ENCODE measurements around the gene HAUS6.
"Not testable (repeated sequence)": the region's sequence is repeated elsewhere in the genome, so short reads cannot be mapped to it uniquely, and the experiment has no call there.

The HAUS6 gene

GRCh38 chr9:19030899-19031298 lies 71.8 kb downstream of the HAUS6 start:
- FAIRE-seq: no peak

- peak; percentile 98 for FAIRE-seq
These were observed 73.8 kb downstream of the HAUS6 start for GRCh38 chr9:19028835-19029451.

DNA sequence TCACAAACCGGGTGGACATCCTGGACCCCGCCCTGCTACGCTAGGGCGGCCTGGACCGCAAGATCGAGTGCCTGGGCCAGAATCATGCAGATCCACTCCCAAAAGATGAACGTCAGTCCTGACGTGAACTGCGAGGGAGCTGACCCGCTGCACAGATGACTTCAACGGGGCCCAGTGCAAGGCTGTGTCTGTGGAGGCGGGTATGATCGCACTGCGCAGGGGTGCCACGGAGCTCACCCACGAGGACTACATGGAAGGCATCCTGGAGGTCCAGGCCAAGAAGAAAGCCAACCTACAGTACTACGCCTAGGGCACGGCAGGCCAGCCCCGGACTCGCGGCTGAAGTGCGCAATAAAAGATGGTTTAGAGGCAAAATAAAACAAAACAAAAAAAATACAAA lies 74.9 kb downstream of the HAUS6 start:
- FAIRE-seq: no peak

DNA sequence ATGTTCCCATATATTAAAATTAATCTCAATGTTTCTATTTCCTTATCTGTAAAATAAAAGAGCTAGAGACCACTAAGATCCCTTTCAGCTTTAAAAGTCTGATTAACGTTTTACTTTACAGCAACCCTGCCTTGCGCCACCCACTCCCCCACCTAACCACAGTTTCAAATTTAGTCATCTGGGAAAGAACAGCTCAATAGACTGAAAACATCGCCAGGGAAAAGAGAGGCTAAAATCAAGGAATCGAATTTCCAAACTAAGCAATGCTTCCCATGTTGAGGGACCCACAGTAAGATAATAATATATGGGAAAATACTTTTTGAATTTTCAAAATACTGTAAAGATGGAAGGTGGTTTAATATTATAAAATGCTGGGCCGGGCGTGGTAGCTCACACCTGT lies 76.3 kb downstream of the HAUS6 start:
- no peak for FAIRE-seq

- no peak for FAIRE-seq
These were observed 79.6 kb downstream of the HAUS6 start for GRCh38 chr9:19023078-19023477.

GRCh38 chr9:19022206-19022605 lies 80.5 kb downstream of the HAUS6 start:
- no peak for FAIRE-seq

DNA sequence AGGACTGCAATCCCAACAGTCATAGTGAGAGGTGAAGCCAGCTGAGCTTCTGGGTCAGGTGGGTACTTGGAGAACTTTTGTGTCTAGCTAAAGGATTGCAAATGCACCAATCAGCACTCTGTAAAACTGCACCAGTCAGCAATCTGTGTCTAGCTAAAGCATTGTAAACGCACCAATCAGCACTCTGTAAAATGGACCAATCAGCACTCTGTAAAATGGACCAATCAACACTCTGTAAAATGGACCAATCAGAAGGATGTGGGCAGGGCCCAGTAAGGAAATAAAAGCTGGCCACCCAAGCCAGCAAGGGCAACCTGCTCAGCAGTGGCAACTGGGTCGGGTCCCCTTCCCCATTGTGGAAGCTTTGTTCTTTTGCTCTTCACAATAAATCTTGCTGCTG lies 81.1 kb downstream of the HAUS6 start:
- FAIRE-seq: not testable (repeated sequence)

DNA sequence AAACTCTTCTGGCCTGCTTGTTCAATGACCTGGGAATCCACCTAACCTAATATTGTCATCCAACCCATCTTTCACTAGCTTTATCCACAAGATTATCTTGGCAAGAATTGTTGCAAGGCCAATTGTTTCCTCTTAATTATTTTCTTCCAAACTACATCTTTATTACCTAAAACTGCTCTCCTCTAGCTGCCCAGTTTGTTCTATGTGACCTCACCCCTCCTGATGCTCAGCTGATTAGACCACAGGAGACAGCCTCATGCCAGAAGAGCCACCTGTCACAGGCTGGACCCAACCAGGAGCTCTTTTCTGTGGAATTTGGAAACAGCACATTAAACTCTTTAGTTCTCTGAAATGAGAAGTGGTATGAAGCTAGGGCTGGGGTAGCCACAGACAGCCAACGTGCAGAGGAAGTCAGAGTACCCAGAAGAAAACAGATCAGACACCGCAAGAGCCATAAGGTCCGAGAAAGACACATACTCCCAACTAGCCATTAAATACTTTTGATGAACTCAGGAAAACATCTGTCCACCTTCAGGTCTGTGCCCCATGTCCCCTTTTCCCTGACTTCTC lies 81.7 kb downstream of the HAUS6 start:
- no peak for FAIRE-seq

- no peak for FAIRE-seq
These were observed 84.5 kb downstream of the HAUS6 start for GRCh38 chr9:19018201-19018600.

DNA sequence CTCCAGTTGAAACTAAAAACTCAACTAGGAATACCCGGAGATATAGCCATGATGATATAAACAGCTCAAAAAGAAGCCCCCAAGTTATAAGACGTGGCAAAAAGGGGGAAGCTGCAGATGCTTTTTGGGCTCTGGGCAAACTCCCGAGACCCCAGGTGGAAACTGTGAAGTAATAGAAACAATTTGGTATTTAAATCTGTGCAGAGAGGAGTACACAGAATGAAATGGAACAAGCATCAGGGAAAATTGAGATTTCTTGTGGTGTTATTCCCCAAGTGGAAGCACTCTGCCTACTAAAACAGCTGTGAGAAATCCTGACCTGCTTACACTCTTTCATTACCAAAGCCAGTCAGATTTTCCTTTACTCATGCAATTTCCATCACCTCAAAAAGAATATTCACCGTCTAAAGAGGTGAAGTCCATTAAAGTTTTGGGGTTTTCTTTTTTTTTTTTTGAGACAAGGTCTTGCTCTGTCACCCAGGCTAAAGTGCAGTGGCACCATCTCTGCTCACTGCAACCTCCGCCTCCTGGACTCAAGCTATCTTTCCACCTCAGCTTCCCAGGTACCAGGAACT lies 93.2 kb downstream of the HAUS6 start:
- no peak for FAIRE-seq

Data from islet of Langerhans (tissue), 1 donor.